ENCODE measurements around the gene ZNF80.
"Not testable (repeated sequence)": the region's sequence is repeated elsewhere in the genome, so short reads cannot be mapped to it uniquely, and the experiment has no call there.

Gene ZNF80

GRCh38 chr3:114253505-114253904 lies 16.1 kb upstream of the ZNF80 start:
- no peaks in the 10 kb centered on the region for H3K4me1 ChIP-seq
- no peak overlapping the region for H3K4me3 ChIP-seq
- H3K27ac ChIP-seq = no peak overlapping the region
- TF ChIP-seq Cebpa-rat (IDR thresholded peaks at IDR 0.05) = no peak
- H3K9ac ChIP-seq = no peak overlapping the region
- H4K20me1 ChIP-seq = no peaks in the 10 kb centered on the region
- H3K9me3 ChIP-seq (replicated peaks in 1 of 11) = peaks cover 3 to 12% (median 7%) of the 10 kb centered on the region in 11 experiments; a peak in 20 of 22 replicates
- H3K27me3 ChIP-seq = no peaks in the 10 kb centered on the region
- H3K4me2 ChIP-seq = no peak overlapping the region
- no peaks in the 10 kb centered on the region for H3K36me3 ChIP-seq

GRCh38 chr3:114252954-114253353 lies 15.6 kb upstream of the ZNF80 start:
- no peaks in the 10 kb centered on the region for H4K20me1 ChIP-seq
- no peaks in the 10 kb centered on the region for H3K36me3 ChIP-seq
- H3K4me3 ChIP-seq = no peak overlapping the region
- H3K9me3 ChIP-seq (replicated peaks in 1 of 11) = peaks cover 0 to 8% (median 2%) of the 10 kb centered on the region in 11 experiments; a peak in 9 of 22 replicates
- no peak for TF ChIP-seq Cebpa-rat (IDR thresholded peaks at IDR 0.05)
- H3K27ac ChIP-seq = no peak overlapping the region
- H3K9ac ChIP-seq = no peak overlapping the region
- no peaks in the 10 kb centered on the region for H3K4me1 ChIP-seq
- no peaks in the 10 kb centered on the region for H3K27me3 ChIP-seq
- no peak overlapping the region for H3K4me2 ChIP-seq

GRCh38 chr3:114242947-114243346 lies 5.6 kb upstream of the ZNF80 start:
- peaks cover 0 to 12% (median 0%) of the 10 kb centered on the region in 11 experiments; a peak in 4 of 22 replicates for H3K9me3 ChIP-seq (replicated peaks in 1 of 11)
- H4K20me1 ChIP-seq = no peaks in the 10 kb centered on the region
- no peaks in the 10 kb centered on the region for H3K4me1 ChIP-seq
- no peaks in the 10 kb centered on the region for H3K36me3 ChIP-seq
- H3K27ac ChIP-seq = no peak overlapping the region
- H3K27me3 ChIP-seq = no peaks in the 10 kb centered on the region
- H3K4me3 ChIP-seq = no peak overlapping the region
- H3K4me2 ChIP-seq = no peak overlapping the region
- H3K9ac ChIP-seq = no peak overlapping the region
- TF ChIP-seq Cebpa-rat (IDR thresholded peaks at IDR 0.05) = no peak

- Histone ChIP-seq H3K4me3 (no peak overlapping the region), H4K20me1 (no peaks in the 10 kb centered on the region), H3K36me3 (no peaks in the 10 kb centered on the region), H3K27ac (no peak overlapping the region), H3K9me3 (replicated peaks in 1 of 11) (peaks cover 0 to 11% (median 2%) of the 10 kb centered on the region in 11 experiments; a peak in 5 of 22 replicates), H3K9ac (no peak overlapping the region), H3K27me3 (no peaks in the 10 kb centered on the region), H3K4me1 (no peaks in the 10 kb centered on the region), H3K4me2 (no peak overlapping the region)
- TF ChIP-seq Cebpa-rat (IDR thresholded peaks at IDR 0.05) = no peak
Observed at GRCh38 chr3:114241262-114241661, 3.9 kb upstream of the ZNF80 start.

- not testable (repeated sequence) for H3K9ac ChIP-seq
Observed at GRCh38 chr3:114238146-114238785, 888 bp upstream of the ZNF80 start.

GRCh38 chr3:114235431-114235830 lies 1.9 kb downstream of the ZNF80 start:
- Histone ChIP-seq H3K4me1 (peaks cover 0 to 6% (median 0%) of the 10 kb centered on the region in 10 experiments; a peak in 2 of 20 replicates), H3K4me3 (no peak overlapping the region), H4K20me1 (no peaks in the 10 kb centered on the region), H3K27me3 (no peaks in the 10 kb centered on the region), H3K27ac (no peak overlapping the region), H3K4me2 (no peak overlapping the region), H3K9ac (no peak overlapping the region), H3K36me3 (no peaks in the 10 kb centered on the region), H3K9me3 (replicated peaks in 1 of 11) (peaks cover 0 to 3% (median 0%) of the 10 kb centered on the region in 11 experiments; a peak in 3 of 22 replicates)
- TF ChIP-seq Cebpa-rat (IDR thresholded peaks at IDR 0.05) = no peak

More at GRCh38 chr3:114238146-114238785, 888 bp upstream of the ZNF80 start:
- H3K9me3 ChIP-seq (replicated peaks in 1 of 11); H3K4me3 ChIP-seq; H3K4me1 ChIP-seq; H3K27ac ChIP-seq; H3K4me2 ChIP-seq; H3K36me3 ChIP-seq; H4K20me1 ChIP-seq; H3K27me3 ChIP-seq: not testable (repeated sequence)

- H3K4me3 ChIP-seq = no peak overlapping the region
- no peaks in the 10 kb centered on the region for H3K36me3 ChIP-seq
- no peaks in the 10 kb centered on the region for H4K20me1 ChIP-seq
- H3K9ac ChIP-seq = no peak overlapping the region
- H3K27me3 ChIP-seq = no peaks in the 10 kb centered on the region
- no peak overlapping the region for H3K4me2 ChIP-seq
- no peak for TF ChIP-seq Cebpa-rat (IDR thresholded peaks at IDR 0.05)
- H3K4me1 ChIP-seq = peaks cover 0 to 6% (median 0%) of the 10 kb centered on the region in 10 experiments; a peak in 2 of 20 replicates
- no peak overlapping the region for H3K27ac ChIP-seq
- peaks cover 0 to 3% (median 0%) of the 10 kb centered on the region in 11 experiments; a peak in 3 of 22 replicates for H3K9me3 ChIP-seq (replicated peaks in 1 of 11)
Observed at GRCh38 chr3:114234745-114235144, 2.6 kb downstream of the ZNF80 start.

- TF ChIP-seq Cebpa-rat (IDR thresholded peaks at IDR 0.05) = no peak
- Histone ChIP-seq H3K36me3 (no peaks in the 10 kb centered on the region), H3K9ac (no peak overlapping the region), H3K27me3 (no peaks in the 10 kb centered on the region), H4K20me1 (no peaks in the 10 kb centered on the region), H3K4me1 (peaks cover 0 to 6% (median 0%) of the 10 kb centered on the region in 10 experiments; a peak in 2 of 20 replicates), H3K4me2 (no peak overlapping the region; a peak in 1 of 22 replicates), H3K27ac (no peak overlapping the region), H3K4me3 (no peak overlapping the region), H3K9me3 (replicated peaks in 1 of 11) (no peaks in the 10 kb centered on the region)
Observed at GRCh38 chr3:114231616-114232015, 5.8 kb downstream of the ZNF80 start.

GRCh38 chr3:114227076-114227475 lies 10.3 kb downstream of the ZNF80 start:
- TF ChIP-seq Cebpa-rat (IDR thresholded peaks at IDR 0.05) = no peak
- peaks cover 18 to 25% (median 22%) of the 10 kb centered on the region in 11 experiments for H3K9me3 ChIP-seq (replicated peaks in 1 of 11)
- no peaks in the 10 kb centered on the region for H4K20me1 ChIP-seq
- H3K4me1 ChIP-seq = peaks cover 0 to 6% (median 0%) of the 10 kb centered on the region in 10 experiments; a peak in 2 of 20 replicates
- no peak overlapping the region for H3K4me2 ChIP-seq
- no peak overlapping the region for H3K9ac ChIP-seq
- H3K4me3 ChIP-seq = no peak overlapping the region
- H3K27ac ChIP-seq = no peak overlapping the region
- no peaks in the 10 kb centered on the region for H3K27me3 ChIP-seq
- peaks cover 0 to 6% (median 0%) of the 10 kb centered on the region in 11 experiments; a peak in 2 of 22 replicates for H3K36me3 ChIP-seq

GRCh38 chr3:114226313-114226712 lies 11.1 kb downstream of the ZNF80 start:
- H3K4me2 ChIP-seq = no peak overlapping the region

More at GRCh38 chr3:114226313-114226712, 11.1 kb downstream of the ZNF80 start:
- H3K9ac ChIP-seq = no peak overlapping the region
- H4K20me1 ChIP-seq = no peaks in the 10 kb centered on the region
- TF ChIP-seq Cebpa-rat (IDR thresholded peaks at IDR 0.05) = no peak
- no peak overlapping the region for H3K27ac ChIP-seq
- H3K36me3 ChIP-seq = peaks cover 0 to 6% (median 0%) of the 10 kb centered on the region in 11 experiments; a peak in 2 of 22 replicates
- H3K4me1 ChIP-seq = no peaks in the 10 kb centered on the region
- no peak overlapping the region for H3K4me3 ChIP-seq
- no peaks in the 10 kb centered on the region for H3K27me3 ChIP-seq
- peaks cover 18 to 25% (median 22%) of the 10 kb centered on the region in 11 experiments for H3K9me3 ChIP-seq (replicated peaks in 1 of 11)

All from BLaER1 treated with 17β-estradiol and CSF1 and Interleukin-3, amounts not matched to agents 10 nM and 100 nM (cell line).